ENCODE measurements around the gene IGLL5.

Gene IGLL5

DNA sequence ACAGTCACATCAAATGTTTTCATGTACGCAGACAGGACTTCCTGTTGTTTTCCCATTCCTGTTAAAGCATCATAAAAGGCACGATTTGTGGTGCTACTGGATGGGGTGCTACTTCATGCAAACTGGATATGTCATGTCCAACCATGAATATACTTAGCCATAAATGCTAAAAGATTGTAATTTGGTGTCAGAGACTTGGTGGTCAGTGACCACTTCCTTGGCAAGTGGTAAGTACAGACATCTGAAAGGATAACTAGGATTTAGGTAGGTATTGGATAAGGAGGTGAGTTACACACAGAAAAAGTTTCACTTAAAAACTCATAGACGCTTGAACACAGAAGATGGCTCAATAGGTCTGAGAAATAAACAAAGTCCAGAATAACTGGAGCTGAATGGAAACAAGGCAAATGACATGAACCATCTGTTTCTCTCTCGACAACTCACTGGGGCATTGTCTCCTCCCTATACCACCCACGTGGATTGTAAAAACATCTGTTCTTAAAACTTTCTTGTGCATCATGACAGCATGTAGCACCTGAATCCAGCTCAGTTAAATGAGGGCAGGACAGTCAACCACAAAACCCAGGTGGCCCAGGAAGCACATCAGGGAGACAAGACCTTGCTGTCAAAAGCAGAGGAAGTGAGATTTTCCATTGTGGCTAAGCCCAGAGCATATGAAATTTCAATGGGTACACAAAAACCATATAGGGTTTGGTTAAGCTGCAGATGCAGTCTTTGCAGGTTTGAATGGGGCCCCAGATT is 22.1 kb upstream of the IGLL5 start:
- DNase-seq, result no peak

DNA sequence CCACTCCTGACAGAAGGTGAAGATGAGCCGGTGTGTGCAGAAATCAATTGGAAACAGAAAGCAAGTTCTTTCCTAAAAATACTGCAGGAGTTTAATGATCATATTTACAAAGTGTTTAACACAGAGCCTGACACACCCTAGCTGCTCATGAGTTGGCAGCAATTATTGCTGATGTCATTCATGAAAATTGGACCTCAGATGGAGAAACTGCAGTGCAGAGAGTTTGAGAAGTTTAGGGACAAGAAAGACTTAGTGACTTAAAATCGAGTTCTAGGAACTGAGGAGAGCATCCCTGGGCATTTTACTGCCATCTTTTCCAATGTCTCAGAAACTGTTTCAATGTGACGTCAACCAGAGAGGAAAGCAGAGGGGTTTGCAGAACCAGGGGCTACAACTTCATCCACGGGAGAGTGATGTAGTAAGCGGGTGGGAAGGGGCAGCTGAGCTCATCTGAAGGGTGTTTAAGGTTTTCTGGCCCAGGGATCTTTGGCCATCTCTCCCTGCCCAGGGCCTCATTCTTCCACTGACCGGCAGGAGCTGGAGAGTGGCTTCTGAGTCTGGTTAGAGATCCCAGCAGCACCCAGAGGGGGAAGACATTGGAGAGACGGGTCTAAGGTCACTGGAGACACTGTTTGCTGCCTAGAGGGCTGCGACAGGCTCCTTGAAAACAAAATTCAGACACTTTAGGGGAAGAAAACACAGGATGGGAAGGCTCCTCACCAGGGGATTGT is 21.1 kb upstream of the IGLL5 start:
- no peak for DNase-seq

DNA sequence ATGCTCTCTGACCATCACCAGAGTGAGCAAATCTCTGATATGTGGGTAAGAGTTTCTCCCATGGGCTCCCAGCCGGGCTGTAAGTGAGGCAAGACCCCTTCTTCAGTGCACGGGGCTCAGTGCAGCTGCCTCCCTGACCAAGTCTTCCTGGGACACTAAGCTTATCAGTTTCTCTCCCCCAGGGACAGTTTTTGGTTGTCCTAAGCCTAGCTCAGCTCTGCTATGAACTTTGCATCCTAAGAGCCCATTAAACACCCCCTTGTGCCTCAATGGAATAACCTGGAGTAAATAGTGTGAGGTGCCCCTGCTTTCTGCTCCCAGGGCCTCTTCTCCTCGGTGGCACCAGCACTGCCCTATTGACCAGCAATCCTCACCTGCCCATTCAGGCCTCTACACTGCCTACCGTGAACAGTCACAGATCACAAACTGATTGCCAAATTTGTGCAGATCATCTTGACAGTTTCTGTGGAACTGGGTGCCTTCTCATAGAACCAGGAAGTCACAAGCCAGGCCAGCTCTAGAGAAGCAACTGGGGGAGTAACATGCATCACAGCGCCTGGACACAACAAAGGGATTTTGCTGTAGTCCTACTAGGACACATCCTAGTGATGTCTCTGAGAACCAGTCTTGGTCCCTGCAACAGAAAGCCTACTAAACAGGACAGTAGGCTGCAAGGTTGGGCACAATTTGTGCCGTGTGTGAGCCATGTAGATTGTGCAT is 19.5 kb upstream of the IGLL5 start:
- no peak for DNase-seq

DNA sequence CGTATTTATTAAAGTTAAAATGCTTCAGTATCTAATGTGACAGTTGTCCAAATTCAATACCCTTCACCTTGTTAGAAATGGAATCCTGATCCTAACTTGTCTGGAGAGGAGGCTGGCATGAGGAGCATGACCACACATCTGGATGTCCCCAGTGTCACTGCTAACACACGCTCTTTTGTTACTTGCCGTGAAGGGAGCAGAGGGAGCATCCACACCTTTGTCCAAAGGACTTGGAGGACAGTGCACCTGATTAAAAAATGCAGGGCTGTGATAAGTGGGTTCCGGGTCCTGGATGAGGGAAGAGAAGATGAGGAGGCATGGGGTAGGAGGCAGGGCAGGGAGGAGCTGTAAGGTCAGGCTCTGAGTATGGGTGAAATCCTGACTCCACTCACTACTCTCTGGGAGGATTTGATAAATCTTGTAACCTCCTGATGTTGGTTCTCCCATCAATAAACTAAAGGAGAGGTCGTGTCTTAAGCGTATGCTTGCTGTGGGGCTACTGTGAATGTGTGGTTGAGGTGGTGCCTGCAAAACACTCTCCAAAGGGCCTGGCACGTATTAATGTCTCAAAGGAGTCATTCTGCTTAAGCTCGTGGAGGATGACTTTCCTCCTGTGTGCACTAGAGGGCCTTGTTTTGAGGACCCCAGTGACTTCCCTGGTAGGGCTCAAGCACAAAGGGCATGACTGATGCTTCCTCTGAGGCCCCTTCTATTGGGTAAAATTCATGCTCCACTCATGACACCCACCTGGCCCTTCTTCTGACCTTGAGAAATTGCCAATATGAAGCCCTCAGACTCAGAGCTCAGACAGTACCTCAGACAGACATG is 16.8 kb upstream of the IGLL5 start:
- DNase-seq, result no peak

DNA sequence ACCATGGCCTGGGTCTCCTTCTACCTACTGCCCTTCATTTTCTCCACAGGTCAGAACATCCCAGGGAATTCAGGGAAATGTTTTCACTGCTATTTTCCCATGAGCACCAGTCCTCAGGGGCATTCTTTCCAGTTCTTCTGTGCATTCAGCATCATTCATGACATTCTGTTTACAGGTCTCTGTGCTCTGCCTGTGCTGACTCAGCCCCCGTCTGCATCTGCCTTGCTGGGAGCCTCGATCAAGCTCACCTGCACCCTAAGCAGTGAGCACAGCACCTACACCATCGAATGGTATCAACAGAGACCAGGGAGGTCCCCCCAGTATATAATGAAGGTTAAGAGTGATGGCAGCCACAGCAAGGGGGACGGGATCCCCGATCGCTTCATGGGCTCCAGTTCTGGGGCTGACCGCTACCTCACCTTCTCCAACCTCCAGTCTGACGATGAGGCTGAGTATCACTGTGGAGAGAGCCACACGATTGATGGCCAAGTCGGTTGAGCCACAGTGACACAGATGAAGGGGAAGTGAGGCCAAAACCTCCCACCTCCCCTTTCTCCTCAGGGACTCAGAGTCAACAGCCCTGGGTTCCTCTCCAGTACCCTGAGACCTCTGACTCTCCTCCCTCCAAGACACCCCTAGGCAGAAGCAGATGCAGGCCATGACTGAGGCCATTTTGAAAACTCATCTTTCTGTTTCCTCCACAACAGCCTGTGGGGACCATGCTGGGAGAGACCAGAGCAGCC is 15.9 kb upstream of the IGLL5 start:
- no peak for DNase-seq

DNA sequence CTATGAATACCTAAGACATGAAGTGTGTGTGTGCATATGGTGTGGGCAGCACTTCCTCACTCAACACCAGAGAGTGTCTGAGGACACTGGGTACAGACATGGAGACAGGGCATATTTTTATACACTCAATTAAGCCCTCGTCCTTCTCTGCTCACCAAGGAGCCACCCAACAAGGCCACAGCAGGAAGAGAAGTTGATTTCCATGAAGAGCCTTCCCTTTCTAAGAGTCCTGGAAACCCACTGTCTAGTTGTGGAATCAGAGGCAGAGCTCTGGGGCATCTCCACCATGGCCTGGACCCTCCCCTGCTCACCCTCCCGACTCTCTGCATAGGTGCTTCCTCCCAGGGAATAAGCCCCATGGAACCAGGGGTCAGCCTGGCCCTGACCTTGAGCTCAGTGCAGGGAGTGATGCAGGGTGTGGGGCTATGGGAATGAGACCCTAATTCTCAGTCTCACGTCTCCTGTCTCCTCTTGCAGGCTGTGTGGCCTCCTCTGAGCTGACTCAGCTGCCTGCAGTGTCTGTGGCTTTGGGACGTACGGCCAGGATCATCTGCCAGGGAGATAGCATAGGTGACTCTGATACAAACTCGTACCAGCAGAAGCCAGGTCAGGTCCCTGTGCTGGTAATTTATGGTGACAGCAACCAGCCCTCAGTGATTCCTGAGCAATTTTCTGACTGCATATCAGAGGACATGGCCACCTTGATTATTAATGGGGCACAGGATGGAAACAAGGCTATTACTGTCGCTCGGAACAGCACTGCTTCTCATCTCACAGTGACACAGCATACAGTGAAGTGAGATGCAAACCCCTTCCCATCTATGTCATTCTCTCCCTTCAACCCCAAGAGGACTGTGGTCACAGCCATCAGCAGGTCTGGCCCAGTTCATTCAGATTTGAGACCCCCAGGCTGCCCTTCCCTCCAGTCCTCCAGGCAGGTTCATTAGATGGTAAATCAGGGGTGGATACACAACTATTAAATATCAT is 14.6 kb upstream of the IGLL5 start:
- DNase-seq, result no peak

DNA sequence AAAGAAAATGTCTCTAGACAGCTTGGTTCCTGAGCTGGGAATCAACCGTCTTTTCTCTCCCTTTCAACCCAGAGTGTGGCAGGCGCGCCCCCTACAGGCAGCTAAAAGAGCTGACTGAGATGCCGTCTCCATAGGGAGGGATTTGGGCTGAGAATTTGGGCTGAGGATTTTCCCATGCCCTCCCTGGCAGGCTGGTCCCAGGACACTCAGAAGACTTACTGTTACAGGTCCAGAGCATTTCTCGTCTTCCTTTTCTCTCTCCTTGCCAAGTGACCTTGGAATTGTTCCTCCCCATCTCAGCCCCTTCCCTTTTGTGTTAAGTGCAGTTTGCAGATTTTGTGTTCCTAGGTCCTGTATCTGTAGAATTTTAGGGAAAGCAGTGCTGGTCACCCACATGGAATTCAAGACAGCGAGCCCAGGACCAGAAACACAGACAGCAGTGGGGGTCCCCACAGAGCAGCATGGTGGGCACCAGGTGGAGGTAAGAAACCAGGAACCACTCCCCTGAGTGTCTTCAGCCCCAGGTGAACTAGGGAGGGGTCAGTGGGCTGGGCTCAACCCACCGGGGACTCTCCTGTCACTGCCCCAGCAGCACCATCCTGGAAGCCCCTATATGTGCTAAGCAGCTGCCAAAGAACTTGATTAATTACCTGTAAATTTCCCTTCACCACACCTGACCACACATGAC is 9.9 kb upstream of the IGLL5 start:
- no peak for DNase-seq

DNA sequence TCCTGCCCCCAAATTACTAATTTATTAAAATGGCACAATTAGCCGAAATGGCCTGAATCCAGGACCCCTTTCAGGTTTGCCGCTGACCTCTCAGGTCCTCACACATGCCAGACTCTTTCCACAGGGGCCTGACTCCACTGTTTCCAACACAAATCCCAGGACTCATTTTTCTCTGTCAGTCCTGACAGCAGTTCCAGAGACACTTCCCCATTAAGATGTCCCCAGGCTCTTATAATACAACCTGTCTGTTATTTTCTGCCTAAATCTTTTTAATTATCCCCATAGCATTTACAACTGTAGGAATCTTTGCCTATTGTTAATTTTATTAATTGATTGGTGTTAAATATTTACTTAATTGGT is 9.4 kb upstream of the IGLL5 start:
- DNase-seq, result no peak

DNA sequence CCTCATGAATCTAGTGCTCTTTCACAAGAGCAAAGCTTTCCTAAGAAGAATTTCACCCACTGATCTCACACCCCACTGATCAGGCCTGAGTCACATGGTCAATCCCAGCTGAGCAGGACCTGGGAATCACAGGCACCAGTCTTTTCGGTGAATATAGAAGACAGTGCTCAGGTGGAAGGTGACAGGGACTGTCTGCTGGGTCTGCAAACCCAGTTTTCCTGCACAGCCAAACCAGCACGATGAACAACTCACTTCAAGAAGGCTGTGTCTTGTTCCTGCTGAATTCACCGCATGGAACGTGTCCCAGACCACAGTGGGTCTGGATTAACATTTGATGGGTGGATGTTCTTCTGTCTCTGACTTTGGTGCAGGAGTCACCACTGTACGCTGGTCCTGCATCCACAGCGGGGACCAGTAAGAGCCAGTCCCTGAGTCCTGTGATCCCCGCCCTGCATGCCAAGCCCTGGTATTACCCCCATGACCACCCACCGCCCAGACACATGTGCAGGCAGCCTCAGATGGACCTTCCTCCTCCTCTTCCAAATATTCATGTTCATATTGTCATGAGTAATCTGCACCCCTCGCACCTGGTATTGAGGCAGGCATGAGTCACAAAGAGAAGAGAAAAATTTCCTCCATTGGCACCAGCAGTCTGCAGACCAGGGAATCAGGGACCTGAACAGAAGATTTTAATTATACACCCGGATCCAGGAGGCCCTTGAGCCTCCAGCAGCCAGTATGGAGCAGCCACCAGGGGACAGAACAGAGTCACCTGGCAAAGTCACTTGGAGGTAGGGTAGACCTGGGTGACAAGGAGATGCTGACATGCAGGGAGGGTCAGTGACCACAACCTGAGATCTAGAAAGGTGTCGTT is 8.6 kb upstream of the IGLL5 start:
- no peak for DNase-seq

DNA sequence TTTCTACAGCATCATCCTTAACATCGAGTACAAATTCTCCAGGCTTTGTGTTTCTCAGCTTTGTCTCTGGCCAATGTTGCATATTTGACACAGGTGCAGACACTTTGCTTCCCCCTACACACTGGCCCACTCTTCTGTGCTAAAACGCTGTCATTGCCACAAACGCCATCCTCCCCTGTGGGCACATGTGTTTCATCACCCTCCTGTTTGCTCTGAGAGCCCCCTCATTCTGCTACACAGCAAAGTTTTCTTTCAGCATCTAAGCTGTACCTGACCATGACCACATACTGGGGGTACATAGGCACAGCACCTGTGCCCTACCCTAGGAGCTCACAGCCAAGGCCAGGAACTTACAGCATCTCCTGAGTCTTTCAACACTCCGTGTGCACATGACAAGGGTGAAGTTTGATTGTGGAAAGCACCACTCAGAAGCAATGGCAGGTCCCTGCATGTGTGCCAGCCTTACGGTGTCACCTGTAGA is 7.9 kb upstream of the IGLL5 start:
- no peak for DNase-seq

DNA sequence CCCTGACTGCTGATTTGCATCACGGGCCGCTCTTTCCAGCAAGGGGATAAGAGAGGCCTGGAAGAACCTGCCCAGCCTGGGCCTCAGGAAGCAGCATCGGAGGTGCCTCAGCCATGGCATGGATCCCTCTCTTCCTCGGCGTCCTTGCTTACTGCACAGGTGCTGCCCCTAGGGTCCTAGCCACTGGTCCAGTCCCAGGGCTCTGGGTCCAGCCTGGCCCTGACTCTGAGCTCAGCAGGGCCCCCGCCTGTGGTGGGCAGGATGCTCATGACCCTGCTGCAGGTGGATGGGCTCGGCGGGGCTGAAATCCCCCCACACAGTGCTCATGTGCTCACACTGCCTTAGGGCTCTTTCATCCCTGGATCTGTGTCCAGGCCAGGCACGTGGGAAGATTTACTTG is 7.0 kb upstream of the IGLL5 start:
- no peak for DNase-seq

DNA sequence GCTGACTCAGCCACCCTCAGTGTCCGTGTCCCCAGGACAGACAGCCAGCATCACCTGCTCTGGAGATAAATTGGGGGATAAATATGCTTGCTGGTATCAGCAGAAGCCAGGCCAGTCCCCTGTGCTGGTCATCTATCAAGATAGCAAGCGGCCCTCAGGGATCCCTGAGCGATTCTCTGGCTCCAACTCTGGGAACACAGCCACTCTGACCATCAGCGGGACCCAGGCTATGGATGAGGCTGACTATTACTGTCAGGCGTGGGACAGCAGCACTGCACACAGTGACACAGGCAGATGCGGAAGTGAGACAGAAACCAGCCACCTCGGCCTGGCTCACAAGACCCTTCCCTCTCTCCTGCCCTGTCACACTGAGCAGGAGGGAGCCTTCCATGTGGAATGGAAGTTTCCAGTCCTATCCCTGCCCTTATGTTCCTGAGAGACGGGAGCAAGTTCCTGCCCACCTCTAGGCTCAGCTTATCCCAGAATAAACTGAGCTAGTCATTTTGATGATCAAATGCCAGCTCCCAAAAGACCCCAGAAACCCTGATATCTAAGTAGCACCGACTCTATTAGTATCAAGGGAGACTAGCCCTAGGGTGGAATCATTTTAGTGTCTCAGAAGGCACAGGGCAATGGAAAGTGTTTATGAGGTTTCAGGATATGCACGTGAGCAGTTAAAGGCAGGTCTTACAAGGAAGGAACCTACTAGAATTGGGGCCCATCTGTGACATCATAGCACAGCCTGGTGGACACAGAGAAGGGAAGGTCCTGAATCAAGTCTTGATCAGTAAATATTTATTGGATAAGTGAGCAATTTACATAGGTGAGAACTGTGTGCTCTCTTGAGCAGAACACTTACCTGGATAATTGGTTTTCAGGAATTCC is 6.3 kb upstream of the IGLL5 start:
- no peak for DNase-seq

DNA sequence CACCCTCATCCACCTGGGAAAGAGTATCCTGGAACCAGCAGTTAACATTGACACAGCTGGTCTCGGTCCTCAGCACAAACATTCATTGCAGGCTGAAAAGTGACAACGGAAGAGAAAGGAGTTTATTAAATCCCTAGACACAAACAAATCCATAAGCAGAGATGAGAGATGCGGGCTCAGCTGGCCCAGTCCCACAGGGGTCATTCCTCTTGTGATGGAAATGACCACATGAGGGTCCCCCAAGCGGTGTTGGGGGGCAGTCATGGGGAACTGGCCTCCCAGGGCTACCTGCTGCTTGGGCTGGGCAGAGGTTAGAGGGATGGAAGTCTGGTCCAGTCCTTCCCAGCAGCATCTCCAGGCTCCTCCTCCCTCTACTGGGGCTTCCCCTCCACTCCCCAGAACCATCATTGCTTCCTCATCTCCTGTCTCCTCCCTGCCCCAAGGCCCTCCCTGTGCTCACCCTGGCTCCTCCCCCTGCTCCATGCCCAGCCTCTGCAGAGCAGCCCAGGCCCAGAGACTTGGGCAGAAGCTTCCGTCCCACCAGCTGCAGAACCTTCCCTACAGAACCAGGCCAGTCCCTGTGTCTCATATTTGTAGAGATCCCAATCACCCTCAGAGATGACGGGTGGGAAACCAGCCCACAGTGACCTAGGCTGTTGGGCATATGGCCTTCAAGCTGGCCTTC is 5.4 kb upstream of the IGLL5 start:
- DNase-seq, result no peak

DNA sequence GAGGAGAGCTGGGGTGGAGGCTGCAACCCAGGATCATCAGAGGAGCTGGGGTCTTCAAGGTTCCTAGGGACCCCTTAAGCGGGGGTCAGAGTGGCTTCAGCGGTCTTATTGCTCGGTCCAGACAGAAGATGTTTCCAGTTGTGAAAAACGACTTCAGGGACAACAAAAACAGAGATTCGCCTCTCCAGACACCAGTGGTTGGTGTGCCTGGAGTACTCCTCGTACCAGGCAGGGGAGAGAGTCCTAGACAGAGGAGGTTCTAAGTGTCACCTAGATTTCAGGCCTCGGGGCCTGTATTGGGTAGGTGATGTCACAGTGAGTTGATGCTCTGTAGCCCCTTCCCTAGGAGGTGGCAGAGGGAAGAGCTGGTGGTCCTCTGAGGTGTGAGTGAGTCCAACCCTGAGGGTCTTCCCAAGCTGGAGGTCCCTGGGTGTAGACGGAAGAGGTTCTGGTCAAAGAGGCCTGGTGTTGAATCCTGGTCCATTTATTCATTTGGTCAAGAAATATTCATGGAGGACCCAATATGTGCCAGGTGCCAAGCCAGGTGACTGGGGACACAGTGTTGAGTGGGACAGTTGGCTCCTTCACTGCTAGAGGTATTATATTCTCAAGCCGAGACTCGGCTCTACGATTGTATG is 4.4 kb upstream of the IGLL5 start:
- DNase-seq, result no peak

DNA sequence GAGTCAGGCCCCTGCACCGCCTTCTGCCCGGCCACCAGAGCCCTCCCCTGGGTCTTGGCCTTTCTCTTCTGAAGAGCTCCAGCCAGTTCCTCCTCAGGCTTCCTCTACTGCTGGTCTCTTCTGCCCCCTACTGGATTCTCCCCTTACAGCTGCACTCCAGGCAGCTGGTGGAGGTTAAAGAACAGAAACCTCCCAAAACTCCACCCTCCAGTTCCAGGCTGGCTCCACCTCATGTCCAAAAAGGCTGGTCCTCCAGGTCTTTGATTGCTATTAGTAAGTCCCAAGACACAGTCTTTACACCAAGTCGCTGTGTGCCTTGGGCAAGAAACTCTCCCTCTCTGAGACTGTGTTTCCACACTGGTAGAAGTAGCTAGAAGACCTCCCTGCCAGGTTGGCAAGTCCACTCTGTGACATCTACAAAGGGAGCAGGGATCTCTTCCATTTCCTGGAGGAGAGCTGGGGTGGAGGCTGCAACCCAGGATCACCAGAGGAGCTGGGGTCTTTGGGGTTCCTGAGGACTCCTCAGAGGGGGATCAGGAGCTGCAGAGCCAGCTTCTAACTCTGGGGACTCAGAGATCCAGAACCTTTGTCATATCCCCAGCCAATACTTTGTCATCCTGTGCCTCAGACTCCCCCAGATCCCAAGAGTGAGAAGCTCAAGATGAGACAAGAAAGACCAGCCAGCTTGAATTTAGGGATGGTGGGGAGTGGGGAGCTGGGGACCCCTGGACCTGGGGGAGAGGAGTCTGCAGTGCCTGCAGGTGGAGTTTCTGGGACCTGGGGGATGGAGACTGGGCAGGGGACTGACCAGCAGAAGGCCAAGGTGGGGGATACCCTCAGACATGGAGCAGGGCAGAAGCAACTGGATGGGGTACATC is 3.4 kb upstream of the IGLL5 start:
- no peak for DNase-seq

All from NCI-H446 treated with DMSO at 0.1 percent for 48 hours (cell line).